CD14-positive monocyte (primary cell): ENCODE data around the gene CNGA1. TPM values are rescaled to one million over a fixed set of nuclear protein-coding genes. Genes with fewer than 3 reads are reported as not detected.

Source experiments
- DNase-seq, 3 donors: peaks; one replicate each; pipeline ENCODE4 v3.0.0-alpha.2; 2011 to 2022
- H2AFZ ChIP-seq: 2 replicates; pipeline ENCODE4 v1.6.0; 2012; ENCODE audit warnings: mild to moderate bottlenecking, low read depth, low read length, inconsistent platforms; ENCODE audit not compliant: insufficient read depth, poor library complexity, severe bottlenecking
- H3K27ac ChIP-seq, 2 donors: 1 replicate in 1 of 2; 2 replicates in 1 of 2; pipeline ENCODE4 v1.5.1; 2012 to 2013; ENCODE audit warnings: low read length in 2 of 2, control low read depth in 1 of 2, inconsistent platforms in 1 of 2, low read depth in 1 of 2, mild to moderate bottlenecking in 1 of 2
- H3K27me3 ChIP-seq, 2 donors: one replicate each; pipeline versions ENCODE4 v1.6.0 to v1.6.1; 2011 to 2013; ENCODE audit warnings: low read length in 2 of 2; ENCODE audit not compliant: control insufficient read depth in 2 of 2, insufficient read depth in 2 of 2
- H3K36me3 ChIP-seq, 2 donors: replicated peaks in 1 of 2; 1 replicate in 1 of 2; 2 replicates in 1 of 2; pipeline versions ENCODE4 v1.5.1 to v1.6.1; 2012 to 2013; ENCODE audit warnings: low read length in 2 of 2, control low read depth in 1 of 2, inconsistent platforms in 1 of 2, mild to moderate bottlenecking in 1 of 2; ENCODE audit not compliant: insufficient read depth in 2 of 2, control insufficient read depth in 1 of 2
- H3K4me1 ChIP-seq, 2 donors: 1 replicate in 1 of 2; 2 replicates in 1 of 2; pipeline versions ENCODE4 v1.5.1 to v1.6.1; 2012 to 2013; ENCODE audit warnings: low read length in 2 of 2, control low read depth in 1 of 2, inconsistent platforms in 1 of 2, mild to moderate bottlenecking in 1 of 2, moderate library complexity in 1 of 2; ENCODE audit not compliant: insufficient read depth in 2 of 2, control insufficient read depth in 1 of 2
- H3K4me2 ChIP-seq: replicated peaks from 2 replicates; pipeline ENCODE3; 2012; ENCODE audit warnings: low read length, moderate library complexity, mild to moderate bottlenecking; ENCODE audit not compliant: poor library complexity, severe bottlenecking; ENCODE audit errors: extremely low read depth
- H3K4me3 ChIP-seq, 3 experiments: fragments of 200-600 bp in 1 of 3; sonication (generic) in 1 of 3; replicated peaks in 1 of 3; 1 replicate in 2 of 3; 2 replicates in 1 of 3; pipeline ENCODE4 v1.5.1; 2011 to 2013; ENCODE audit warnings: low read length in 3 of 3, mild to moderate bottlenecking in 3 of 3, control low read depth in 2 of 3, low read depth in 2 of 3, inconsistent platforms in 1 of 3, moderate library complexity in 1 of 3
- H3K79me2 ChIP-seq: 2 replicates; pipeline ENCODE4 v1.6.0; 2012; ENCODE audit warnings: mild to moderate bottlenecking, control low read depth, inconsistent platforms, low read length, moderate library complexity; ENCODE audit not compliant: insufficient read depth
- H3K9ac ChIP-seq: 2 replicates; pipeline ENCODE4 v1.6.0; 2017; ENCODE audit warnings: low read length, mild to moderate bottlenecking; ENCODE audit not compliant: insufficient read depth, poor library complexity, severe bottlenecking
- H3K9me3 ChIP-seq, 2 donors: replicated peaks in 1 of 2; 1 replicate in 1 of 2; 2 replicates in 1 of 2; pipeline versions ENCODE4 v1.5.1 to v1.6.1; 2012 to 2013; ENCODE audit warnings: low read length in 2 of 2, control low read depth in 1 of 2; ENCODE audit not compliant: control insufficient read depth in 1 of 2, insufficient read depth in 1 of 2
- H4K20me1 ChIP-seq: 2 replicates; pipeline ENCODE4 v1.6.0; 2012; ENCODE audit warnings: mild to moderate bottlenecking, low read length, control low read depth, moderate library complexity; ENCODE audit not compliant: insufficient read depth
- H3K27ac Mint-ChIP-seq, 7 donors: one replicate each; pipeline ENCODE4 v1.8.0; 2020; ENCODE audit warnings: mild to moderate bottlenecking in 7 of 7, mixed read lengths in 7 of 7, moderate library complexity in 6 of 7, inconsistent platforms in 2 of 7
- H3K27me3 Mint-ChIP-seq, 3 donors: one replicate each; pipeline ENCODE4 v1.8.0; 2021 to 2022; ENCODE audit warnings: low read depth in 3 of 3, mild to moderate bottlenecking in 3 of 3, mixed read lengths in 3 of 3, moderate library complexity in 3 of 3, inconsistent platforms in 1 of 3
- H3K36me3 Mint-ChIP-seq, 2 donors: one replicate each; pipeline ENCODE4 v1.8.0; 2020; ENCODE audit warnings: mixed read lengths in 2 of 2, inconsistent platforms in 1 of 2, mild to moderate bottlenecking in 1 of 2
- H3K4me1 Mint-ChIP-seq: one replicate; pipeline ENCODE4 v1.8.0; 2020; ENCODE audit warnings: mild to moderate bottlenecking, mixed read lengths
- H3K4me3 Mint-ChIP-seq, 2 donors: one replicate each; pipeline ENCODE4 v1.8.0; 2020; ENCODE audit warnings: mild to moderate bottlenecking in 2 of 2, mixed read lengths in 2 of 2, moderate library complexity in 1 of 2
- H3K9me3 Mint-ChIP-seq, 7 donors: one replicate each; pipeline ENCODE4 v1.8.0; 2020 to 2022; ENCODE audit warnings: mixed read lengths in 7 of 7, mild to moderate bottlenecking in 6 of 7, moderate library complexity in 6 of 7, inconsistent platforms in 2 of 7
- CTCF ChIP-seq: fragments of 200-600 bp; IDR thresholded peaks from one replicate; pipeline ENCODE4 v1.8.0; 2022; ENCODE audit warnings: antibody characterized with exemption, mild to moderate bottlenecking
- WGBS: methylation state at CpG from one replicate; pipeline ENCODE4 v1.1.5; 2013; ENCODE audit warnings: missing lambda C conversion rate; ENCODE audit not compliant: insufficient coverage; 5-methylcytosine and 5-hydroxymethylcytosine counted together
- intact Hi-C, 2 donors: fragments of 100-400 bp; cut with micrococcal nuclease; formaldehyde crosslinking; loops; one replicate each; pipeline versions ENCODE4 v1.15.0 to v1.15.1; 2023
- polyA plus RNA-seq, 3 donors: library from polyadenylated mRNA; depleted of rRNA in 1 of 3; unstranded in 2 of 3; stranded (reverse) in 1 of 3; fragments of 300-500 nt in 2 of 3; fragments of >200 nt in 1 of 3; fragmentation: Illumina TruSeq in 2 of 3; gene quantifications; 1 replicate in 2 of 3; 2 replicates in 1 of 3; pipeline ENCODE4 v1.2.3, GENCODE V29; 2012 to 2021

The CNGA1 gene
- polyA plus RNA-seq, 3 donors = not detected

- H3K36me3 Mint-ChIP-seq = no peaks in the 10 kb centered on the region
- peaks cover 37 to 52% of the 10 kb centered on the region in 2 donors for H3K27me3 ChIP-seq
These were observed 1.6 kb upstream of the CNGA1 start for GRCh38 chr4:48018112-48018511.

DNA sequence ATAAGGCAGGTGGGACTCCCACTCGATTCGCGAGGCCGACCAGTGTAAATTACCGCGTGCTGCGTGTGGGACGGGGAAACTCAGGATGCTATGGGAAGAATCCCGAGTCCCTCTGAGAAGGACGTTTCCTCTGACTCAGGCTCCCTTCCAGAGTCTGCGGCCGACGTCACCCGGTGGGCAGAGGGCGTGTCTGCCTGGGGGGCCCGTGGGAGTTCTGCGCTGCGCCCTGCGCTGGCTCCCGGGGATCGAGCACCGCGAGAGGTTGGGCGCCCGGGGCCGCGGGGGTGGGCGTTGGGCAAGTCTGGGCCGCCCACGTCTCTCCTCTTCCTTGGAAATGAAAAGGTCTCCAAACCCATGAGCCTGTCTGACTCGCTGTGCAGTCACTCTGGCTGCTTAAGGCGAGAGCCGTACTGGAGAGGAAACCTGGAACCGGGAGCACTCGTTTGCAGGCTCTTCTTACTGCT lies 659 bp upstream of the CNGA1 start:
- Histone ChIP-seq H2AFZ (peak overlapping the region; percentile 85), H3K27ac (no peak overlapping the region), H3K4me3 (peak overlapping the region; percentile 47 to 82 (median 48)), H4K20me1 (no peaks in the 10 kb centered on the region), H3K9me3 (peaks cover 0 to 7% of the 10 kb centered on the region in 2 donors), H3K27me3 (peaks cover 37 to 49% of the 10 kb centered on the region in 2 donors), H3K79me2 (no peaks in the 10 kb centered on the region), H3K4me1 (peaks cover 14 to 19% of the 10 kb centered on the region in 2 donors), H3K9ac (peak overlapping the region; percentile 55), H3K4me2 (peak overlapping the region; percentile 97), H3K36me3 (no peaks in the 10 kb centered on the region)
- peak overlapping the region; percentile 78 to 91 for H3K4me3 Mint-ChIP-seq
- peaks cover 0 to 5% (median 2%) of the 10 kb centered on the region in 7 donors for H3K9me3 Mint-ChIP-seq
- H3K36me3 Mint-ChIP-seq = no peaks in the 10 kb centered on the region
- peaks cover 44 to 53% (median 50%) of the 10 kb centered on the region in 3 donors for H3K27me3 Mint-ChIP-seq
- H3K4me1 Mint-ChIP-seq = peaks cover 28% of the 10 kb centered on the region
- H3K27ac Mint-ChIP-seq = peak overlapping the region in 1 of 7 donors; percentile 41
- intact Hi-C loops = no loop called here
- no peak for TF ChIP-seq CTCF
- 1% methylated on average over 35 of the region's 35 CpGs for WGBS
- peak in 1 of 3 donors; percentile 25 for DNase-seq

More at GRCh38 chr4:48018112-48018511, 1.6 kb upstream of the CNGA1 start:
- Mint-ChIP-seq H3K27me3 (peaks cover 44 to 55% (median 50%) of the 10 kb centered on the region in 3 donors), H3K27ac (no peak overlapping the region), H3K4me3 (peak overlapping the region in 1 of 2 donors; percentile 17), H3K4me1 (peaks cover 22% of the 10 kb centered on the region), H3K9me3 (peaks cover 0 to 5% (median 2%) of the 10 kb centered on the region in 7 donors)
- Histone ChIP-seq H3K36me3 (no peaks in the 10 kb centered on the region), H3K9me3 (peaks cover 0 to 7% of the 10 kb centered on the region in 2 donors), H3K4me1 (peaks cover 14 to 19% of the 10 kb centered on the region in 2 donors), H3K4me2 (no peak overlapping the region), H3K4me3 (no peak overlapping the region), H3K27ac (no peak overlapping the region), H3K79me2 (no peaks in the 10 kb centered on the region), H4K20me1 (no peaks in the 10 kb centered on the region), H3K9ac (no peak overlapping the region), H2AFZ (no peak overlapping the region)
- intact Hi-C loops = no loop called here
- TF ChIP-seq CTCF = no peak
- WGBS = 89% methylated on average over 1 of the region's 2 CpGs
- DNase-seq = no peak
